Endodermal cell (in vitro differentiated cells): ENCODE data around the gene TARDBP. TPM values are rescaled to one million over a fixed set of nuclear protein-coding genes. Genes with fewer than 3 reads are reported as not detected.

ENCODE experiments used
- DNase-seq: peaks from one replicate; pipeline ENCODE4 v3.0.0-alpha.2; 2017
- H3K27ac ChIP-seq: 2 replicates; pipeline ENCODE4 v1.5.1; 2013; ENCODE audit warnings: mild to moderate bottlenecking, low read depth, low read length, moderate library complexity
- H3K27me3 ChIP-seq: 2 replicates; pipeline ENCODE4 v1.6.1; 2013; ENCODE audit warnings: mild to moderate bottlenecking, low read length, moderate library complexity; ENCODE audit not compliant: insufficient read depth, control insufficient read depth, poor library complexity, severe bottlenecking
- H3K36me3 ChIP-seq: 2 replicates; pipeline ENCODE4 v1.7.0; 2013; ENCODE audit warnings: mild to moderate bottlenecking, low read length, moderate library complexity; ENCODE audit not compliant: control insufficient read depth, insufficient read depth
- H3K4me1 ChIP-seq: one replicate; pipeline ENCODE4 v1.7.0; 2013; ENCODE audit warnings: low read length; ENCODE audit not compliant: control insufficient read depth, insufficient read depth
- H3K4me3 ChIP-seq: 2 replicates; pipeline ENCODE4 v1.5.1; 2013; ENCODE audit warnings: mild to moderate bottlenecking, low read length, moderate library complexity
- H3K9ac ChIP-seq: 2 replicates; pipeline ENCODE4 v1.6.1; 2013; ENCODE audit warnings: mild to moderate bottlenecking, low read length, moderate library complexity; ENCODE audit not compliant: poor library complexity, severe bottlenecking; ENCODE audit errors: extremely low read depth
- H3K9me3 ChIP-seq: 2 replicates; pipeline ENCODE4 v1.6.1; 2013; ENCODE audit warnings: mild to moderate bottlenecking, low read length, moderate library complexity; ENCODE audit not compliant: control insufficient read depth
- H3K27ac Mint-ChIP-seq: 2 replicates; pipeline ENCODE4 v1.8.0; 2020; ENCODE audit warnings: mixed read lengths
- H3K27me3 Mint-ChIP-seq: 2 replicates; pipeline ENCODE4 v1.8.0; 2021; ENCODE audit warnings: mild to moderate bottlenecking, mixed read lengths; ENCODE audit not compliant: insufficient read depth
- H3K36me3 Mint-ChIP-seq: 2 replicates; pipeline ENCODE4 v1.8.0; 2020; ENCODE audit warnings: low read depth, mixed read lengths
- H3K4me1 Mint-ChIP-seq: 2 replicates; pipeline ENCODE4 v1.8.0; 2020; ENCODE audit warnings: mixed read lengths
- H3K4me3 Mint-ChIP-seq: 2 replicates; pipeline ENCODE4 v1.8.0; 2020; ENCODE audit warnings: mild to moderate bottlenecking, moderate library complexity, mixed read lengths
- H3K9me3 Mint-ChIP-seq: 2 replicates; pipeline ENCODE4 v1.8.0; 2020; ENCODE audit warnings: mild to moderate bottlenecking, mixed read lengths
- CTCF ChIP-seq: fragments of 200-600 bp; sonication (generic); conservative IDR thresholded peaks from 2 replicates; pipeline ENCODE4 v1.5.0; 2021; ENCODE audit warnings: antibody characterized with exemption, mild to moderate bottlenecking
- WGBS, 2 experiments: methylation state at CpG; one replicate each; pipeline versions ENCODE4 v1.1.5 to v1.1.7; 2013; ENCODE audit warnings: missing lambda C conversion rate in 2 of 2, mixed read lengths in 1 of 2; ENCODE audit not compliant: insufficient coverage in 1 of 2, insufficient read length in 1 of 2; 5-methylcytosine and 5-hydroxymethylcytosine counted together
- total RNA-seq, 2 donors: library from RNA; stranded (reverse); fragmentation: NEBNext Ultra II Directional in 1 of 2; extraction: Animal tissue kit (Norgen Biotek cat#: 25700) in 1 of 2; gene quantifications; 2 replicates in 1 of 2; 3 replicates in 1 of 2; pipeline ENCODE4 v1.2.1, GENCODE V29; 2021

TARDBP gene
- total RNA-seq, 2 donors from 2014 or later = 203 to 216 TPM

GRCh38 chr1:11026052-11026451 lies 13.6 kb downstream of the TARDBP start:
- WGBS, 2 experiments = 88% methylated on average over 1 of the region's 1 CpG; no CpG with 5 or more reads in 1 of the 2 experiments
- no peak overlapping the region for H3K4me3 Mint-ChIP-seq
- TF ChIP-seq CTCF = no peak
- no peak overlapping the region for H3K27ac Mint-ChIP-seq
- no peak overlapping the region for H3K9ac ChIP-seq
- peaks cover 3% of the 10 kb centered on the region for H3K4me1 ChIP-seq
- no peaks in the 10 kb centered on the region for H3K9me3 ChIP-seq
- H3K27ac ChIP-seq = no peak overlapping the region
- peaks cover 29% of the 10 kb centered on the region for H3K4me1 Mint-ChIP-seq
- DNase-seq = no peak
- H3K36me3 Mint-ChIP-seq = peaks cover 83% of the 10 kb centered on the region
- H3K27me3 Mint-ChIP-seq = no peaks in the 10 kb centered on the region
- no peaks in the 10 kb centered on the region for H3K27me3 ChIP-seq
- H3K9me3 Mint-ChIP-seq = no peaks in the 10 kb centered on the region
- peaks cover 87% of the 10 kb centered on the region for H3K36me3 ChIP-seq
- no peak overlapping the region for H3K4me3 ChIP-seq

- H3K4me3 ChIP-seq = no peak overlapping the region
- no peaks in the 10 kb centered on the region for H3K9me3 ChIP-seq
- peak overlapping the region; percentile 42 for H3K27ac Mint-ChIP-seq
- H3K9ac ChIP-seq = no peak overlapping the region
- H3K27me3 ChIP-seq = no peaks in the 10 kb centered on the region
- no peak overlapping the region for H3K4me3 Mint-ChIP-seq
- H3K36me3 ChIP-seq = peaks cover 78% of the 10 kb centered on the region
- peaks cover 74% of the 10 kb centered on the region for H3K36me3 Mint-ChIP-seq
- WGBS, 2 experiments = 97 to 98% methylated on average over 4 to 5 of the region's 5 CpGs
- no peaks in the 10 kb centered on the region for H3K9me3 Mint-ChIP-seq
- no peaks in the 10 kb centered on the region for H3K27me3 Mint-ChIP-seq
- peaks cover 3% of the 10 kb centered on the region for H3K4me1 ChIP-seq
- TF ChIP-seq CTCF = no peak
- H3K27ac ChIP-seq = no peak overlapping the region
- no peak for DNase-seq
- H3K4me1 Mint-ChIP-seq = peaks cover 28% of the 10 kb centered on the region
These were observed 14.4 kb downstream of the TARDBP start for GRCh38 chr1:11026903-11027302.

GRCh38 chr1:11027316-11027715 lies 14.9 kb downstream of the TARDBP start:
- Mint-ChIP-seq H3K4me1 (peaks cover 24% of the 10 kb centered on the region), H3K36me3 (peaks cover 70% of the 10 kb centered on the region), H3K9me3 (no peaks in the 10 kb centered on the region), H3K4me3 (no peak overlapping the region), H3K27me3 (no peaks in the 10 kb centered on the region), H3K27ac (no peak overlapping the region)
- Histone ChIP-seq H3K4me1 (peaks cover 3% of the 10 kb centered on the region), H3K36me3 (peaks cover 74% of the 10 kb centered on the region), H3K9me3 (no peaks in the 10 kb centered on the region), H3K4me3 (no peak overlapping the region), H3K27me3 (no peaks in the 10 kb centered on the region), H3K9ac (no peak overlapping the region), H3K27ac (no peak overlapping the region)
- no peak for DNase-seq
- no peak for TF ChIP-seq CTCF
- WGBS, 2 experiments = 87 to 88% methylated on average over 6 of the region's 6 CpGs
